Dendritic cell treated with granulocyte-macrophage colony-stimulating factor and Interleukin-4, amounts not matched to agents 40 ng/mL and 50 ng/mL, for 4 days (primary cell): Measurements from ENCODE around the gene FBRSL1.

Experiments used
- H3K27ac Mint-ChIP-seq: one replicate; pipeline ENCODE4 v1.8.0; 2022; ENCODE audit warnings: mild to moderate bottlenecking, mixed read lengths
- H3K27me3 Mint-ChIP-seq: one replicate; pipeline ENCODE4 v1.8.0; 2022; ENCODE audit warnings: mild to moderate bottlenecking, mixed read lengths
- H3K36me3 Mint-ChIP-seq: one replicate; pipeline ENCODE4 v1.8.0; 2022; ENCODE audit warnings: low read depth, mixed read lengths
- H3K4me1 Mint-ChIP-seq: one replicate; pipeline ENCODE4 v1.8.0; 2022; ENCODE audit warnings: low read depth, mixed read lengths
- H3K4me3 Mint-ChIP-seq: one replicate; pipeline ENCODE4 v1.8.0; 2022; ENCODE audit warnings: mild to moderate bottlenecking, moderate library complexity, mixed read lengths
- H3K9me3 Mint-ChIP-seq: one replicate; pipeline ENCODE4 v1.8.0; 2022; ENCODE audit warnings: mixed read lengths
- intact Hi-C: fragments of 100-400 bp; cut with micrococcal nuclease; formaldehyde crosslinking; loops from one replicate; pipeline ENCODE4 v1.15.0; 2022

FBRSL1 gene

DNA sequence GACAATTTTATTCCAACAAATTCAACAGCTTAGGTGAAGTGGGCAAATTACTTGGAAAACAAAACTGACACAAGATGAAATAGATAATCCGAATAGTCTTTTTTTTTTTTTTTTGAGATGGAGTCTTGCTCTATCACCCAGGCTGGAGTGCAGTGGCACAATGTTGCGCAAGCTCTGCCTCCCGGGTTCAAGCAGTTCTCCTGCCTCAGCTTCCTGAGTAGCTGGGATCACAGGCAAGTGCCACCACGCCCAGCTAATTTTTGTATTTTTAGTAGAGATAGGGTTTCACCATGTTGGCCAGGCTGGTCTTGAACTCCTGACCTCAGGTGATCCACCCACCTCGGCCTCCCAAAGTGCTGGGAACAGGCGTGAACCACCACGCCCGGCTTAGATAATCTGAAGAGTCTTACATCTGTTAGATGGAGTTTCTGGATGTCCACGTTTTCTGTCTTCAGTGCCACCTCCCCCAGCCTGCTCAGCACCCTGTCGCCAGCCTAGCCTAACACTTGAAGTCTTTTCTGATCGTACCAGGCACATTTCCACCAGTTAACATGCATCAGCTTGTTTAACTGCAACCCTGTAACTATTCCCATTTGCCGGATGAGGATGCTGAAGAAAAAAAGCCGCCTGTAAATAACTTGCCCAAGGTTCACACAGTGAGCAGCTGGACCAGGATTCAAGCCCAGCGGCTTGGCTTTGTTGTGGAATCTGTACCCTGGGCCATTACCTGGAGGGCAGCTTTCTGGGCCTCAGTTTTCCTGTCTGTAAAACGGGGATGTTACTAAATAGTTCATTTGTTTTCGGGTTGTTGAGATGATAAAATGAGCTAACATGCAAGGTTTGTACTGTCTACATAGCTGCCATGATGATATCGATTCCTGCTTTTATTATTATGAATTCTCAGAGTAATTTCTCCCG is 26.4 kb downstream of the FBRSL1 start:
- Mint-ChIP-seq H3K27ac (no peak overlapping the region), H3K36me3 (peaks cover 91% of the 10 kb centered on the region), H3K9me3 (peaks cover 18% of the 10 kb centered on the region), H3K27me3 (peaks cover 3% of the 10 kb centered on the region), H3K4me1 (peaks cover 40% of the 10 kb centered on the region), H3K4me3 (no peak overlapping the region)
- intact Hi-C loops = no loop called here

DNA sequence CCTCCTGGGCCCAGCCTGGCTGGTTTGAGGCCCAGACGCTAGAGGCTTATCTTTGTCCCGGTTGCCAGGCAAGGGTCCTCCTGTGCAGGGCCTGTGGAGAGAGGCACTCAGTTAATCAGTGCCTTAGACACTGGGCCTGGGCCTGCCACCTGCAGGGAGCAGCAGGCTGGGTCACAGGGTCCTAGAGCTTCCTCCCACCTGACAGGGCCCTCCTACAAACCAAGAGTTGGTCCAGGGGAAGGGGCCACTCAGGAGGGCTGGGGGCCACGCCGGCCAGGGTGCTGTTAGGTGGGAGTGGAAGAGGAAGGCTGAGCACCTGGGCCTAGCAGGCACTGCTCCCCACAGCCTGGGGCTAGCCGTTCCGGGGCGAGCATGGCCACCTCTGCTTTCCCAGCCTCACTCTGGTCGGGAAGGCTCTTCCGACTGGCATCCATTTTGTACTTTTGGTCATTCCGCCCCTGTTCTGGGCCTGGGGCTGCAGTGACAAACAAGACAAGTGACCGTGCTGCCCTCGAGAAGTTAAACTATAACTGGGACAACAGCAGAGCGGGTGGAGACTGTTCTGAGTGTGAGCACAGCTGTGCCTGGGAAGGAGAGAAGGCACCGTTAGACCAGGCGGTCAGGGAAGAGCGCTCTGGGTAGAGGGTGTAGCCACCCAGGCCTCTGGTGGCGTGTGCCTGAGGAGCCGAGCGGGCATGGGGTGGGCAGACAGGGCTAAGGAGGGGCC is 27.2 kb downstream of the FBRSL1 start:
- Mint-ChIP-seq H3K4me3 (no peak overlapping the region), H3K27ac (no peak overlapping the region), H3K9me3 (peaks cover 18% of the 10 kb centered on the region), H3K4me1 (peaks cover 40% of the 10 kb centered on the region), H3K27me3 (no peaks in the 10 kb centered on the region), H3K36me3 (peaks cover 83% of the 10 kb centered on the region)
- intact Hi-C loops = no loop called here

DNA sequence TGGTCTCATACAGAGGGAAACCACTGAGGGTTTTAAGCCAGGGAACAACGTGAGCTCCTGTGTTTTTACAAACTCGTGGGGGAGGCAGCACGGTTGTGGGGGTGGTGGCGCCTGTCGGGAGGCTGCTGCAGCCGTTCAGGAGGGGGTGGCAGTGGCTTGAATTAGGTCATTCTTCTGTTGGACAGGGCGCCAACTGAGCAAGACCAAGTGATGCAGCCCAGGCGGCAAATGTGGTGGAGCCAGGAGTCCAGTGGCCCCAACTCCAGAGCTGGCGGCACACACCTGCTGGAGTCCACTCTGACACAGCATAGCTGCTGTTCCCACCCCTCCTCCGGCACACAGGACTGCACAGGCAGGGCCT is 27.8 kb downstream of the FBRSL1 start:
- H3K4me3 Mint-ChIP-seq = no peak overlapping the region
- H3K4me1 Mint-ChIP-seq = peaks cover 40% of the 10 kb centered on the region
- H3K27ac Mint-ChIP-seq = no peak overlapping the region
- no peaks in the 10 kb centered on the region for H3K27me3 Mint-ChIP-seq
- intact Hi-C loops = no loop called here
- peaks cover 18% of the 10 kb centered on the region for H3K9me3 Mint-ChIP-seq
- H3K36me3 Mint-ChIP-seq = peaks cover 77% of the 10 kb centered on the region

DNA sequence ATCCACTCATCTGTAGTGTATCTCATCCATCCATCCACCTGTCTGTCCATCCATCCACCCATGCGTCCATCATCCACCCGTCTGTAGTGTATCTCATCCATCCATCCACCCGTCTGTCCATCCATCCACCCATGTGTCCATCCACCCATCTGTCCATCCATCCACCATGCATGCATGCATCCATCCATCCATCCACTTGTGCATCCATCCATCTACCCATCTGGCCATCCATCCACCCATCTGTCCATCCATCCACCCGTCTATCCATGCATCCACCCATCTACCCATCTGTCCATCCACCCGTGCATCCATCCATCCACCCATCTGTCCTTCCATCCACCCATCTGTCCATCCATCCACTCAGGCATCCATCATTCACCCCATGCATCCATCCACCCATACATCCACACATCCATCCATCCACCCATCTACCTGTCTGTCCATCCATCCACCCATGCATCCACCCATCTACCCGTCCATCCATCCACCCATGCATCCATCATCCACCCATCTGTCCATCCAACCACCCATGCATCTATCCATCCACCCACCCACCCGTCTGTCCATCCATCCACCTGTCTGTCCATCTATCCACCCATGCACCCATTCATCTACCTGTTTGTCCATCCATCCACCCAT is 28.5 kb downstream of the FBRSL1 start:
- peaks cover 18% of the 10 kb centered on the region for H3K9me3 Mint-ChIP-seq
- no peaks in the 10 kb centered on the region for H3K27me3 Mint-ChIP-seq
- H3K4me3 Mint-ChIP-seq = no peak overlapping the region
- intact Hi-C loops = no loop called here
- H3K27ac Mint-ChIP-seq = no peak overlapping the region
- peaks cover 70% of the 10 kb centered on the region for H3K36me3 Mint-ChIP-seq
- H3K4me1 Mint-ChIP-seq = peaks cover 41% of the 10 kb centered on the region

DNA sequence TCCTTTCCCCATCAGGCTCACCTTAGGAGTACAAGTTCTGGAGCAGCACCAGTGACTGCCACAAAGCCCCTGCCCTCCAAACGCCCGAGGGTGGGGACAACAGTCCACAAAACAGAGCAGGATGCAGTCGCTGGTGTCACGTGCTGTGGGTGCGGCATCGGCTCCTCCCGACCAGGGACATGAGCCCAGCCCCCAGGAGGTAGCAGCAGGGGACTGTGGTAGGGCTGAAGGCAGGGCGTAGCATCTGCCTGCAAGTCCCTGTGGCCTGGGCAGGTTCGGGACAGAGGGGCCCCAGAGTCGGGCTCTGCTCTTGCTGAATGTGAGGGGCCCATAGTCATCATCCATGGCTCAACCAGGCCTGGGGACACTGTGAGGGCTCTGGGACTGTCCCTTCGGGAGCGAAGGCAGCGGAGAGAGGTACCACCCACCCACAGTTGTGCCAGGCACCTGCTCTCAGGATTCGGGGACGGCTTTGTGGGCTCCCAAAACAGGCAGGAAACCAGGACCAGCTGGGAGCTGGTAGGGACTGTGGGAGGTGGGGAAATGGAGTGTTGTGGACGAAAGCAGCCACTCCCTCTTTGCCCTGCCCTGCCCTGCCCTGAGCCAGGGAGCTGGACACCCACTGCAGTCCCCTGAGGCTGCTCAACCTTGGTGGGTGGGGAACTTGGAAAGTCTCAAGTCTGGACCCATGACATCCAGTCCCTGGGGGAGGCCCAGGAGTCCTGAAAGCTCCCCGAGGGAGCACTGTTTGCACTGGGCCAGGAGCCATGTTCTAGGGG is 30.7 kb downstream of the FBRSL1 start:
- Mint-ChIP-seq H3K9me3 (peaks cover 18% of the 10 kb centered on the region), H3K4me3 (no peak overlapping the region), H3K4me1 (peaks cover 31% of the 10 kb centered on the region), H3K27me3 (no peaks in the 10 kb centered on the region), H3K27ac (peak overlapping the region; percentile 6), H3K36me3 (peaks cover 68% of the 10 kb centered on the region)
- intact Hi-C loops = no loop called here

DNA sequence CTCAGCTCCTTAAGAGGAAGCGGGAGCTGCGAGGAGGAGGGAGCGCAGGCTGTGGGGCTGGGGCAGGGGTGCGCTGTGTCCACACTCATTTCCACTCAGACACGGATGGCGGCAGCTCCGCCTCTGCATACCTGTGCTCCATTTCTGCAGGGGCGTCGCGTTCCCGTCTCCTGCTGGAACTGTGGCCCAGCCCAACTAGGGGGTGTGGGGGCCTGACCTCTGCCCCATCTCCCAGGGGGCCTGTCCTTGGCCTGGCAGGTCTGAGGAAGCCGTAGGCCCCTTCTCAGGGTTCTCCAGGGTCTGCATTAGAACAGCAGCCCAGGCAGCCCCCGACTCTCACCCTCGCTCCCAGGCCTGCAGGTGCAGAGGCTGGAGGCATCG is 31.2 kb downstream of the FBRSL1 start:
- intact Hi-C loops = no loop called here

DNA sequence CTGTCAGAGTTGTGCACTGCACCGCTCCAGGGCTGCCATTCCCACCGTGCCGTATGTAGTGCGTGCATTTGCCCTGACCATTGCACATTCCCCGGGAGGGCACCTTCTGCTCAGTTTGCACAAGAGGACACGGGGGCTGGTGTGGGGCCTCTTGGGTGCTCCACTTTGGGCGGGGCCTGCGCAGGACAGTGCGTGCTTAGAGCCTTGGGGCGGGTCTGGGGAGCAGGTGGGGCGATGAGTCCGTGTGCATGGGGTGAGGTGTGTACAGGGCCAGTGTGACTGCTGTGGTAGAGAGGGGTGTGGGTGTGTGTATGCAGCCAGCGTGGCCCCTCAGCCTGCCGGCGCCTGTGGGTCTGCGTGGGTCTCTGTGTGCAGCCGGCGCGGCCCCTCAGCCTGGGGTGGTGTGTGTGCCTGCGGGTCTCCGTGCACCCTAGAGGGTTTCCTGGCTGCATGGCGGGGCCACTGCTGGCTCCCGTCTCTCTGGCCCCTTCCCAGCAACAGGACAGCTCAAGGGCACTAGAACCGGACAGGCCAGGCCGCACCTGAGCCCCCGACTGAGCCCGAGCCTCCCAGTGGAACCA is 31.9 kb downstream of the FBRSL1 start:
- Mint-ChIP-seq H3K9me3 (peaks cover 18% of the 10 kb centered on the region), H3K4me3 (no peak overlapping the region), H3K36me3 (peaks cover 68% of the 10 kb centered on the region), H3K27ac (no peak overlapping the region), H3K27me3 (no peaks in the 10 kb centered on the region), H3K4me1 (peaks cover 31% of the 10 kb centered on the region)
- intact Hi-C loops = no loop called here

More for the DNA sequence above, 31.2 kb downstream of the FBRSL1 start:
- peaks cover 68% of the 10 kb centered on the region for H3K36me3 Mint-ChIP-seq
- H3K27ac Mint-ChIP-seq = no peak overlapping the region
- peaks cover 31% of the 10 kb centered on the region for H3K4me1 Mint-ChIP-seq
- peaks cover 18% of the 10 kb centered on the region for H3K9me3 Mint-ChIP-seq
- H3K4me3 Mint-ChIP-seq = no peak overlapping the region
- H3K27me3 Mint-ChIP-seq = no peaks in the 10 kb centered on the region

DNA sequence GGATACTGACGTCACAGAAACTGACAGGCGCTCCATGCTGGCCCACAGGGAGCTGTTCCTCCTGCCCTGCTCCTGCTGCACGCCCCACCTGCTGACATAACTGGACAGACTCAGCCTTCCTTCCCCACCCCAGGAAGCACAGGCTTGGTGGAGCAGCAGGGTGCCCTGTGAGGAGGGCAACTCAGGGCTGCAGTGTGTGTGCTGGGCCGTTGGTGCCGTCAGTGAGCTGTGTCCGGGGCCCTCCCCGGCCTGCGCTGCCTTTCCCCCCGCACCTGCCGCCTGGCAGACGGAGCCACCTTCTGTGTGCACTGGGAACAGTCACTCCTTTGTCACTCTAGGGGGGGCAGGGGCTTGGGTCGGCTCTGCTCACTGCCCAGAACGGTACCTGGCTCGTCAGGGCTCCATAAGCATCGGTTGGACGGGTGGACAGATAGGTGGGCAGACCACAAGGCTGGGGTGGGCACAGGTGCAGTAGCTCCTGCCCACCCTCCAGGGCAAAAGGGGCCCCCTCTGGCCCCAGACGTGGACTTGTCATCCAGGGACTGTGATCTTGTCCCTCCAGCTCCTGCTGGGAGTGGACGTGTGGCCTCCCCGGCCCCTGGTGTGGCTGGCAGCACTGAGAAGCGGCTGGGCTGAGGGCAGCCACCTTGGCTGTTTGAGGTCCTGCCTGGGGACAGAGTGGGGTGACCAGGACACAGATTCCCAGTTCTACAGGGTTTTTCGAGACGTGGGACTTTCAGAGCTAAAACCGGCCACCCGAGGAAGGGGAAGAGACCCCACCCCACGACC is 32.8 kb downstream of the FBRSL1 start:
- H3K27me3 Mint-ChIP-seq = no peaks in the 10 kb centered on the region
- intact Hi-C loops = loop anchor here (1.0 kb wide), 1 partner anchor 107 kb away; no protein-coding TSS in a partner anchor
- no peak overlapping the region for H3K27ac Mint-ChIP-seq
- peaks cover 17% of the 10 kb centered on the region for H3K9me3 Mint-ChIP-seq
- peaks cover 23% of the 10 kb centered on the region for H3K4me1 Mint-ChIP-seq
- peaks cover 68% of the 10 kb centered on the region for H3K36me3 Mint-ChIP-seq
- H3K4me3 Mint-ChIP-seq = no peak overlapping the region

DNA sequence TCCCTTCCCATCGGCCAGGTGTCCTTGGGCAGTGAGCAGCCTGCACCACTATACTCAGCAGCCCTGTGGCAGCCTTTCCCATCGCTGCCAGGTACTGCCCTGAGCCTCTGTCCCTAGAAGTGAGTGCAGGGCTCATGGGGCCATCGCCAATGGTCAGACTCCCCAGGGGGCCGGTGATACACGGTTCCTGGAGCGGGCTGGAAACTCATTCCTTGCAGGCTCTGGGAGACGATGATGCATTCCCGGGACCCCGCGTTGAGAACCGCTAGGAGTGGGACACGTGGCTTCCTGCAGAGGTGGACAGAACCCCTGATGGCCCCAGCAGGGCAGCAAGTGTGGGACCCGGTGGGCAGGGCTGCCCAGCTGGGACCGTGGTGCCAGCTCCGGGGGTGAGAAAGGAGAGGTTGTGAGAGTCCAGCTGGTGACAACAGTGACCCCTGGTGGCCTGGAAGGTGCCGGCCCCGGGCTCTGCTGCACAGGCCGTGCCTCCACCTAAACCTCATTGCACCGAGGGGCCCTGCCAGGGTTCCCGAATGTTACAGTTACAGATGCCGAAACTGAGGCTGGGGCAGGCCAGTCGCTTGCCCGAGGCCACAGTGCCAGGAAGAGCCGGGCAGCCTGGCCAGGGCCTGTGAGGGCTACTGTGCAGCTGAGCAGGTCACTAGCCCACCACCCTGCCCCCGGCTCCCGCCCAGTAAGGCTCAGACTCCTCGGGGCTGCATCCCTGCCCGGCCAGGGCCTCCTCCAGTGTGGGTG is 33.8 kb downstream of the FBRSL1 start:
- intact Hi-C loops = loop anchor here (1.0 to 2.0 kb wide), 2 partner anchors 63 to 108 kb away; no protein-coding TSS in a partner anchor
- H3K4me3 Mint-ChIP-seq = no peak overlapping the region
- H3K36me3 Mint-ChIP-seq = peaks cover 68% of the 10 kb centered on the region
- peaks cover 8% of the 10 kb centered on the region for H3K9me3 Mint-ChIP-seq
- H3K27me3 Mint-ChIP-seq = no peaks in the 10 kb centered on the region
- peaks cover 32% of the 10 kb centered on the region for H3K4me1 Mint-ChIP-seq
- no peak overlapping the region for H3K27ac Mint-ChIP-seq

DNA sequence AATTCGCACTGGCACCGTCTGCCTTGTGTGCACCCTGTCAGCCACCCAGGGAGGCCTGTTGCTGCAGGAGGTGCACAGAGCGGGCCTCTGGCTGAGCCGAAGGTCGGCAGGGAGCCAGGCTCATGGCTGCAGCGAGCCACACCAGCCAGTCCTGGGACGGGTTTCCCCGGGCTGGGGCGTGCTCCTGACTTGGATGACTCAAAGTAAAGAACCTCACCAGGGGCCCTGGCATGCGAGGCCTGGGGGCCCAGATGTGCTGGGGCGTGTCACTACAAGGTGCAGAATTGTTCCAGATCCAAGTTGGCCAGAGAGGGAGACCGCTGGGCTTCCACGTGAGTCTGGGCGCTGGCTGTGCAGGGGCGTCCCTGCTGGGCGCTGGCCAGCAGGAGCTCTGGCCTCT is 34.5 kb downstream of the FBRSL1 start:
- Mint-ChIP-seq H3K4me1 (peaks cover 36% of the 10 kb centered on the region), H3K4me3 (no peak overlapping the region), H3K27me3 (no peaks in the 10 kb centered on the region), H3K36me3 (peaks cover 68% of the 10 kb centered on the region), H3K27ac (no peak overlapping the region), H3K9me3 (peaks cover 1% of the 10 kb centered on the region)
- intact Hi-C loops = loop anchor here (2.0 kb wide), 1 partner anchor 64 kb away; no protein-coding TSS in a partner anchor

DNA sequence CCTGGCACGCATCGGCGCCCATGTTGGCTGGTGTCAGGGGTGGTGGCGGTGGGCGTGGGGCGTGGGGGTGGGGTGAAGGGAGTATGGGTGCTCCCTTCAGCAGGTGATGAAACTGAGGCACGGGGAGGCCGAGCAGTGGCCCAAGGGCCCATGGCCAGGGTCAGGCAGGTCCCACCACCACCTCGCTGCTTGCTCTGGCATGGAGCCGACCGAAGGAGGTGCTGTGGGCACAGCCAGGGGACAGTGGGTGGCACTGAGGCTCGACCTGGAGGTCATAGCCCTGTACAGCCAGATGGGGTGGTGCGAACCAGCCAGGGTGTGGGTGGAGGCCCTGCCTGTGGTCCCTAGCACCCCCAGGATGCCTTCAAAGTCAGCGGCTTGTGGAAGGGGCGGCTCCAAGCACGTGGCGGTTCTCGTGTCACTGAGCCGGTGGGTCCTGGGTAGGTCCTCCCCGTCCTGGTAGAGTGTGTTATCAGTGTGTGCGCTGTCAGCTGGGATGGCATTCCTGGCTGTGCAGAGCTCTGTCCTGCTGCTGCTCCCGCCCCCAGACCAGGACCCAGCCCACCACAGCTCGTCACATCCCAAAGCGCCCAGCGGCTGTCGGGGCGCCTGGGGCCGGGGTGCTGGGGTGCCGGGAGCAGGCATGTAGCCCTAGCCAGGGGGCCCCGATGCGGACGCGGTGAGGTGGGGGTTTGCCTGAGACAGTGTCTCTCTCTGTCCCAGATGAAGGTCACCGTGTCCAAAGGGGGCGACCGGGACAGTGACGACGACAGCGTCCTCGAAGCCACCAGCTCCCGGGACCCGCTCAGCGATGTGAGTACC is 35.3 kb downstream of the FBRSL1 start:
- intact Hi-C loops = loop anchor here (2.0 kb wide), 1 partner anchor 64 kb away; no protein-coding TSS in a partner anchor
- Mint-ChIP-seq H3K27me3 (no peaks in the 10 kb centered on the region), H3K36me3 (peaks cover 68% of the 10 kb centered on the region), H3K4me1 (peaks cover 30% of the 10 kb centered on the region), H3K9me3 (no peaks in the 10 kb centered on the region), H3K4me3 (no peak overlapping the region), H3K27ac (no peak overlapping the region)
